PC-3 (cell line): ENCODE data around the gene SYPL1. TPM values are rescaled to one million over a fixed set of nuclear protein-coding genes. Genes with fewer than 3 reads are reported as not detected.

Experiments used
- ATAC-seq: fragments of 200-7000 bp; cut with Tn5 transposase; 2 replicates; pipeline ENCODE4 v1.9.1; 2020; ENCODE audit warnings: mild to moderate bottlenecking, moderate library complexity
- BruUV-seq: library from RNA; stranded (reverse); fragments of 400-500 nt; replicated peaks from 2 replicates; lab custom pipeline; 2021; lab: Mats Ljungman, UMichigan
- CTCF ChIA-PET: fragments of 300-600 bp; sonication (Branson Sonifier 250); formaldehyde crosslinking; loops from one replicate; lab custom pipeline; 2022; ENCODE audit warnings: antibody characterized with exemption; lab: Charles Lee
- POLR2A ChIA-PET: fragments of 300-600 bp; sonication (Branson Sonifier 250); formaldehyde crosslinking; loops from one replicate; lab custom pipeline; 2022; ENCODE audit warnings: antibody characterized with exemption; ENCODE audit not compliant: unreplicated experiment; lab: Charles Lee
- DNase-seq: peaks from one replicate; pipeline ENCODE4 v3.0.0-alpha.2; 2015
- H2AFZ ChIP-seq: fragments of 300-600 bp; sonication (generic); 2 replicates; pipeline ENCODE4 v1.6.0; 2016; ENCODE audit warnings: antibody characterized with exemption, low read length
- H3F3A ChIP-seq: fragments of 300-600 bp; sonication (generic); one replicate; pipeline ENCODE4 v1.6.0; 2017; ENCODE audit warnings: antibody characterized with exemption, low read length, control low read depth, mild to moderate bottlenecking; ENCODE audit not compliant: unreplicated experiment
- H3K27ac ChIP-seq: fragments of 300-600 bp; sonication (generic); 2 replicates; pipeline ENCODE4 v1.5.1; 2016; ENCODE audit warnings: mild to moderate bottlenecking, low read length
- H3K27me3 ChIP-seq: fragments of 300-600 bp; sonication (generic); 2 replicates; pipeline ENCODE4 v1.6.1; 2016; ENCODE audit warnings: low read length, mixed read lengths
- H3K36me3 ChIP-seq: fragments of 300-600 bp; sonication (generic); 2 replicates; pipeline ENCODE4 v1.6.1; 2016; ENCODE audit warnings: low read depth, mixed run types, low read length, mixed read lengths
- H3K4me1 ChIP-seq: fragments of 300-600 bp; sonication (generic); 2 replicates; pipeline ENCODE4 v1.5.1; 2016; ENCODE audit warnings: low read length; ENCODE audit not compliant: insufficient read depth
- H3K4me2 ChIP-seq: fragments of 300-600 bp; sonication (generic); 2 replicates; pipeline ENCODE4 v1.6.0; 2016; ENCODE audit warnings: low read length
- H3K4me3 ChIP-seq: fragments of 300-600 bp; sonication (generic); 2 replicates; pipeline ENCODE4 v1.5.1; 2016; ENCODE audit warnings: mild to moderate bottlenecking, low read length, mixed read lengths
- H3K79me2 ChIP-seq: fragments of 300-600 bp; sonication (generic); 2 replicates; pipeline ENCODE4 v1.6.1; 2017; ENCODE audit warnings: low read length, mixed read lengths
- H3K9ac ChIP-seq: fragments of 300-600 bp; sonication (generic); 2 replicates; pipeline ENCODE4 v1.6.0; 2016; ENCODE audit warnings: mild to moderate bottlenecking, low read length
- H3K9me2 ChIP-seq: fragments of 300-600 bp; sonication (generic); replicated peaks from 2 replicates; pipeline ENCODE4 v1.6.1; 2016; ENCODE audit warnings: mixed run types, low read length, mixed read lengths
- H3K9me3 ChIP-seq: fragments of 300-600 bp; sonication (generic); 2 replicates; pipeline ENCODE4 v1.6.1; 2016; ENCODE audit warnings: low read length, mixed read lengths
- H4K20me1 ChIP-seq: fragments of 300-600 bp; sonication (generic); 2 replicates; pipeline ENCODE4 v1.6.1; 2016; ENCODE audit warnings: low read length, mixed read lengths
- EZH2 ChIP-seq: fragments of 300-600 bp; sonication (generic); IDR thresholded peaks from one replicate; pipeline ENCODE4 v1.6.1; 2017; ENCODE audit warnings: antibody characterized with exemption, mild to moderate bottlenecking, low read length; ENCODE audit not compliant: unreplicated experiment
- EZH2phosphoT487 ChIP-seq: fragments of 300-600 bp; sonication (generic); IDR thresholded peaks from 2 replicates; pipeline ENCODE4 v1.6.1; 2018; ENCODE audit warnings: mild to moderate bottlenecking, antibody characterized with exemption, low read length, borderline replicate concordance
- intact Hi-C: fragments of 100-400 bp; cut with micrococcal nuclease; formaldehyde crosslinking; loops from 2 replicates; pipeline ENCODE4 v1.9.0; 2023
- total RNA-seq: library from RNA; depleted of rRNA; stranded (reverse); fragments of >200 nt; gene quantifications from 2 replicates; pipeline ENCODE4 v1.2.3, GENCODE V29; 2014
- TF ChIP-seq, protein P1 (sequence below): fragments of 300-600 bp; sonication (generic); conservative IDR thresholded peaks from 2 replicates; pipeline ENCODE4 v1.5.1; 2017; ENCODE audit warnings: antibody characterized with exemption, low read depth, mild to moderate bottlenecking, low read length

SYPL1 gene
- total RNA-seq, 1 experiment from 2014 or later: 45.9 TPM

DNA sequence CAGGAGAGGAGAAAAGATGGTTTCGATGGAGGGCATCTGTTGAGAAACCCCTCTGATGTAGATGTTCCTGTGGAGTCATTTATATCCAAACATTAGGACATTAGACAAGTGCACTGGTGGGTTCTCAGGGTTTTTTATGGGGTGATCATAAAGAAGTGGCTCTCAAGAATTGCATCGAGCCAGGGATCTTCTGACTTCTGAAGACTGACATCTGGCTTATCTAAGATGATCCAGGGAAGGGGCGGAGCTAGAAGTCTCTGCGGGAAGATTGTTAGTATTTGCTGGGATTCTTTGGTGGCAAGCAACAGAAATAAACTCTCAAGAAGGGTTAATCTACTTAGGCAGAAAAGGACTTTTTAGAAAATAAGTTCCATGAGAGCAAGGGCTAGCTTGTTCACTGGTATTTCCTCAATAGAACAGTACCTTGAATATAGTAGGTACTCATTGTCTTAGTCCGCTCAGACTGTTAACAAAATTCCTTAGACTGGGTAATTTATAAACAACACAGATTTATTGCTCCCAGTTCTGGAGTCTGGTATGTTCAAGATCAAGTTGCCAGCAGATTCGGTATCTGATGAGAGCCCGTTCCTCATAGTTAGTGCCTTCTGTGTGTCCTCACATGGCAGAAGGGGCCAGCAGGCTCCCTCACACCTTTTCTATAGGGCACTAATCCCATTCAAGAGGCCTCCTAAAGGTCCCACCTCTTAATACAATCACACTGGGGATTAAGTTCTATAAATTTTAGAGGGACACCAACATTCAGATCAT, 28.5 kb upstream of the SYPL1 start:
- peaks cover 6% of the 10 kb centered on the region for H3K4me1 ChIP-seq
- no peak for ATAC-seq
- CTCF ChIA-PET: no interaction called here
- POLR2A ChIA-PET: no interaction called here
- no peak overlapping the region for H3K4me2 ChIP-seq
- no peak overlapping the region for H2AFZ ChIP-seq
- H3K27me3 ChIP-seq: no peaks in the 10 kb centered on the region
- H3K9me2 ChIP-seq: no peaks in the 10 kb centered on the region
- intact Hi-C loops: no loop called here
- no TSS peak for BruUV-seq
- no peak overlapping the region for H3K9ac ChIP-seq
- no peaks in the 10 kb centered on the region for H3K36me3 ChIP-seq
- no peaks in the 10 kb centered on the region for H3K9me3 ChIP-seq
- H3K79me2 ChIP-seq: no peaks in the 10 kb centered on the region
- no peaks in the 10 kb centered on the region for H3F3A ChIP-seq
- TF ChIP-seq, protein P1, sequence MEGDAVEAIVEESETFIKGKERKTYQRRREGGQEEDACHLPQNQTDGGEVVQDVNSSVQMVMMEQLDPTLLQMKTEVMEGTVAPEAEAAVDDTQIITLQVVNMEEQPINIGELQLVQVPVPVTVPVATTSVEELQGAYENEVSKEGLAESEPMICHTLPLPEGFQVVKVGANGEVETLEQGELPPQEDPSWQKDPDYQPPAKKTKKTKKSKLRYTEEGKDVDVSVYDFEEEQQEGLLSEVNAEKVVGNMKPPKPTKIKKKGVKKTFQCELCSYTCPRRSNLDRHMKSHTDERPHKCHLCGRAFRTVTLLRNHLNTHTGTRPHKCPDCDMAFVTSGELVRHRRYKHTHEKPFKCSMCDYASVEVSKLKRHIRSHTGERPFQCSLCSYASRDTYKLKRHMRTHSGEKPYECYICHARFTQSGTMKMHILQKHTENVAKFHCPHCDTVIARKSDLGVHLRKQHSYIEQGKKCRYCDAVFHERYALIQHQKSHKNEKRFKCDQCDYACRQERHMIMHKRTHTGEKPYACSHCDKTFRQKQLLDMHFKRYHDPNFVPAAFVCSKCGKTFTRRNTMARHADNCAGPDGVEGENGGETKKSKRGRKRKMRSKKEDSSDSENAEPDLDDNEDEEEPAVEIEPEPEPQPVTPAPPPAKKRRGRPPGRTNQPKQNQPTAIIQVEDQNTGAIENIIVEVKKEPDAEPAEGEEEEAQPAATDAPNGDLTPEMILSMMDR: no peak
- no peak for TF ChIP-seq EZH2phosphoT487
- no peak for TF ChIP-seq EZH2
- H3K27ac ChIP-seq: no peak overlapping the region
- H3K4me3 ChIP-seq: no peak overlapping the region
- H4K20me1 ChIP-seq: no peaks in the 10 kb centered on the region
- no peak for DNase-seq

DNA sequence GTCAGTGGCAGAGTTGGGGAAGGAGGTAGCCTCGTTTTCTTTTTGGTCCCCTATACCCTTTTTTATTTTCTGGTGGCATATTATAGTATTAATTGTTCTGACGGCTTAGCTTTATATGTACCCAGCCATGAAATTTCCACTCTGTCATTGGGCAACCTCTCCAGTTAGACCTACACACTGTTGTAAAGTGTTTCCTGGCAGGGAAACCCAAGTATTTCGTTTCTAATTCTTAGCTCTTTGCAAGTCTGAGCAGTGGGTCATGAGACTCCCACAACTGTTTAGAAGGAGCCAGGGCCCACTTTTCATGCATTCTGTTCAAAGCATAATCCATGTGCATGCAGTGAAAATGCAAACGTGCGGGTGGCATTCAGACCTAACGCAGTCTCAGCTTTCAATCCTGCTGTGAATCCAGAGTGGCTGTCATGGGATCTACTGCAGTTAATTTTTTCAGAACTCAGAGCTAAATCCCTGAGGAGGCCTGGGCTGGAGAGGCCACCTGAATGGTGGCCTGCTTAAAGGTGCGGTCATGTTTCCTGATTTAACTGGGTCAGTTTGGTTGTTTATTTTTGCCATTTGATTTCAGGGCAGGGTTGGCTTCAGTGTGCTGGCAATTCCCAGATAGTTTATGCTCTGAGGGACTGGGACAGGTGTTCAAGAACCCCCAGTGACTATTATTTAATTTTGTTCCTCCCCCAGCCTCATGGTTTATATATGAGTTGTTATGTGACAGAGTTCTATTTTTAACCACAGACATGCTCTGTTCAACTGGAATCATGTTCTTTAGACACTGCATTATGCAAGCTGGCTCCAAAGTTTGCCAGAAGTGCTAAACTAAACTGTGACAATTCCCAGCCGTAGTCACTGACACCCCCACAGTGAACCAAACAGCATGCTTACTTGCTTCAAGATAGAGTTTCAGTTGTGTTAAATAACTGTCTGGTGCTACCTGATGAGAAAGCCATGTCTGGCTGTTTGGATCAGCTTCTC, 27.4 kb upstream of the SYPL1 start:
- ATAC-seq (no peak), DNase-seq (no peak)
- no peak for TF ChIP-seq EZH2
- TF ChIP-seq, protein P1: no peak
- TF ChIP-seq EZH2phosphoT487: no peak
- H3K36me3 ChIP-seq: no peaks in the 10 kb centered on the region
- no peaks in the 10 kb centered on the region for H3K79me2 ChIP-seq
- no peaks in the 10 kb centered on the region for H3F3A ChIP-seq
- no TSS peak for BruUV-seq
- no peaks in the 10 kb centered on the region for H3K9me2 ChIP-seq
- no peak overlapping the region for H3K9ac ChIP-seq
- H3K4me3 ChIP-seq: no peak overlapping the region
- H3K9me3 ChIP-seq: no peaks in the 10 kb centered on the region
- ChIA-PET CTCF (no interaction called here), POLR2A (no interaction called here)
- no peak overlapping the region for H3K27ac ChIP-seq
- H2AFZ ChIP-seq: no peak overlapping the region
- intact Hi-C loops: no loop called here
- H3K4me1 ChIP-seq: no peaks in the 10 kb centered on the region
- H4K20me1 ChIP-seq: no peaks in the 10 kb centered on the region
- H3K4me2 ChIP-seq: no peak overlapping the region
- no peaks in the 10 kb centered on the region for H3K27me3 ChIP-seq
